Activated CD4-positive, alpha-beta T cell treated with anti-CD3 and anti-CD28 coated beads, Interleukin-10, Interleukin-2, amounts not matched to agents 100 ng/mL and 50 ng/mL, durations not matched to agents 16 hours and 8 hours (primary cell): ENCODE data around the gene FCGR1A.
"Not testable (repeated sequence)": the region's sequence is repeated elsewhere in the genome, so short reads cannot be mapped to it uniquely, and the experiment has no call there.

ENCODE experiments used
- DNase-seq: peaks from one replicate; pipeline ENCODE4 v3.0.0-alpha.2; 2020

FCGR1A gene

GRCh38 chr1:149778313-149778712, 4.2 kb upstream of the FCGR1A start:
- not testable (repeated sequence) for DNase-seq

GRCh38 chr1:149781413-149781984, 995 bp upstream of the FCGR1A start:
- peak; percentile 62 for DNase-seq

DNA sequence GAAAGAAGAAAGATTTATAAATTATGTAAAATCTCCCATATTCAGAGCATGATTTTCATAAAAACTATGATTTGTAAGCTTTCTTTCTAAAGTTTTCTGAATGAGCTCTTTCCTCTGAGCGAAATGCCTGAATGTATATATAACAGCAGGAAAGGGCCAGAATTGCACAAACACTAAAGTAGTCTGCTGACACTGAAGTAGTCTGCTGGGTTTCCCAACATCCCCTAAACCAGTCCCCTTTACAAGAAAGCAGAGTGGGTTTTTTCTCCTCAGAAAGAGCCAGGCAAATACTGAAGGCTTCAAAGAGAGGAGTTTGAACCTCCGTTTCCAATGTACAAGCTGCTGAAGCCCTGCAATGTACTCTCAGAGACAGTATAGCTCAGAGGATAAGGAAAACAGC, 795 bp downstream of the FCGR1A start:
- not testable (repeated sequence) for DNase-seq

GRCh38 chr1:149783868-149784267, 1.4 kb downstream of the FCGR1A start:
- DNase-seq: not testable (repeated sequence)

DNA sequence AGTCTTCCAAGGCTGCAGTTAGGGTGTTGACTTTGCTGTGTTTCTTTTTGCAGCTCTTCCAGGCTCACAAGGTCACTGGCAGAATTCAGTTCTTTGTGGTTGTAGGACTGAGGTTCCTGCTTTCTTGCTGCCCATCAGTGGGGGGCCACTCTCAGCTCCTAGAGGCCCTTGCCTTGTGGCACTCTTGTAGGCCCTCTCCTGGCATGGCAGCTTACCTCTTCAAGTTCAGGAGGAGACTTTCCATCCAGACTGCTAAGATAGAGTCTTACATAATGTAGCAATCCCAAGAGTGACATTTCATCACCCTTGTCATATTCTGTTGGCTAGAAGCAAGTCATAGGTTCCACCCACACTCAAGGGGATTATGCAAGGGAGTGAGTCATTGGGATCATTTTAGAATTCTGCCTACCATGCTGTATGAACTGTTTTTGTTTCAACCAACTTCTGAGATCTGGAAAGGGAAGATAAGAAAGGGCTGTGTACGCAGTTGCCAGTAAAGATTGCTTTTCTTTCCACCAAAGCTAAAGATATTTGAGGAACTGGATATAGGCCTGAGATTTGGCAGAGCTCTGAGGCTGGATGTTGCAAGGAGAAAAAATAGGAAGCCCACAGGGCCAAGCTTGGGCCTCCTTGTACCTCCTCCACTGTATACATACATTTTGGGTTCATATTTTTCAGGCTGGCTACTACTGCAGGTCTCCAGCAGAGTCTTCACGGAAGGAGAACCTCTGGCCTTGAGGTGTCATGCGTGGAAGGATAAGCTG, 5.4 kb downstream of the FCGR1A start:
- peak; percentile 6 for DNase-seq

DNA sequence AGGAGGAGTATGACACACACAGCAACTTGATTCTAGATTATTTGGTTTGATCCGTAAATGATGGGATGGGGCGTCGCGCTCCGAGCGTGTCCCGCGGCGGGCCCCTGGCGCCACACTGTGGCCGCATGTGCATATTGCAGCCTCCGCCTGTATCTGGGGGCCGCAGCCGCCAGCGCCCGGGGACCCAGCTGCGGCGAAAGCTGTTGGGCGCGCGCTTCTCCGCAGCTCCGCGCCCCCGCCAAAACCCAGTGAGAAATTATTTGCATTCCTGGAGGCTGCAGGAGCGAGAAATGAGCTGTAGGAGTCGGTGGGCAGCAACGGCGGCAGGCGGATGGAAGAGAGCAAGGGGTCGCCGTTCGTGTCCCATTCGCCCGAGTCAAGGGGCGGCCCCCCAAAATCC, 10.0 kb downstream of the FCGR1A start:
- peak; percentile 68 for DNase-seq

DNA sequence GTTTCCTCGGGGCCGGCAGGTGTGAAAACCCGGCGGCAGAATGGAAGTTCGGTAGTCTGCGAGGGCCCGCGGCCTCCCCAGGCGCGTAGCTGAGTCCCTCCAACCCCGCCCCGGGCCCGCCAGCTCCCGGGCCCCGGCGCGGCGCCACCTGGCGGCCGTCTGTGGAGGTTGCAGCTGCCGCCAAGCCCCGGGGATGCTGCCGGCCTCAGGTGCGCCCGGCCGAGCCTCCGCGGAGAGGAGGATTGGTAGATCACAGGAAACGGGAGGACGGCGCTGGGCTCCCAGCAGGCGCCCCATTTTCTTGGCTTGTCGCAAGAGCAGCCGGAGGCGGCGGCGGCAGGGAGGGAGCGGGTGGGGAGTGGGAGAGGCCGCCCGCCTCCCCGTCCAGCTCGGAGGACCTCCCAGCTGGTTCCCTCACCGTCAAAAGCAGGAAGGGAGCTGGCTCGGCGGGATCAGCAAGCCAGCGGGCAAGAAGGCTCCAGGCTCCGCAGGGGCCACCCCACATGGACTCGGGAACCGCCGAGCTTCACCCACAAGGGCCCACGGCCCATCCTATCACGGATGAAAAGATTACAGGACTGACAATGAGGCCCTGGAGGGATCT, 10.5 kb downstream of the FCGR1A start:
- DNase-seq: peak; percentile 85

GRCh38 chr1:149793885-149794284, 11.4 kb downstream of the FCGR1A start:
- DNase-seq: not testable (repeated sequence)

DNA sequence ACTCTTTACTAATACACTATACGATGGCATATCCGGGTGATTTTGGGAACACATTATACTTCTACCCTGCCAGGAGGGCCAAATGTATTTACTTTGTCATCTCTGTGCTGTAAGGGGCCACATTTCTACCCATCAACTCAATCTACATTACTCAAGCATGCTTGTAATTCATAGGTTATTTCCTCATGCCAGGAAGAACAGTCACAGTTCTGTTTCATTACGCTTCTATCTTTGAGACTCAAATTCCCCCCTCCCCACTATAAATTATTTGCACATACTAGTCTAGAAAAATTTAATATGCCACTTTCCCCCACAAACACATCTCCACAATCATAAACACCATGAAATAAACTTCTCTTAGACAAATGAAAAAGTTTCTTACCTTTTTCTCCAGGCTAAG, 19.1 kb downstream of the FCGR1A start:
- DNase-seq: not testable (repeated sequence)

DNA sequence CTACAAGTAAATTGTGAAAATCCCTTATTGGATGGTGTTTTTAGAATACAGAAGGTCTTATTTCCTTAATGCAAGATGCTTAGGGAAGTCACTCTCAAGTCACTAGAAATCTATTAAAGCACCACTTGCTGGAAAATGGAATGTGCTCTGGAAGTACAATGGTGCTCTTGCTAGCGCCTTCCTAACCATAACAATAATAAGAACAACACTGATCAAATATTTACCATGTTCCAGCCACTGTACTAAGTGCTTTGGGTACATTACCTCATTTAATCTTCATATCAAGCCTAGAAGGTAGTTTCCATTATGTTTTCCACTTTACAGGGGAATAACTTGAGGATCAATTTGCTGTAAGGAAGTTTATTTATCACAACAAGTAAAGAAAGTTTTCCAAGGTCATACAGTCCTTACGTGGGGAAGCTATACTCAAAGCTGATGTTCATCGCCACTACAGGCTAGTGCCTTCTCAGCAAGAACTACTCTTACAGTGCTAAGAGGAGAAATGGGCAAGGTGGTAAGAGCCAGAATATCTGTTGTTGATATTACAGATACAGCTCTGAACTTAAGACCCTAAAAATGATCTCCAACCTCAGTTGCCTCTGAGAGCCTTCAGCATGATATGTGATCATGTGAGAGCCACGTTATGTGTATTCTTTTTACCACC, 22.1 kb downstream of the FCGR1A start:
- not testable (repeated sequence) for DNase-seq

DNA sequence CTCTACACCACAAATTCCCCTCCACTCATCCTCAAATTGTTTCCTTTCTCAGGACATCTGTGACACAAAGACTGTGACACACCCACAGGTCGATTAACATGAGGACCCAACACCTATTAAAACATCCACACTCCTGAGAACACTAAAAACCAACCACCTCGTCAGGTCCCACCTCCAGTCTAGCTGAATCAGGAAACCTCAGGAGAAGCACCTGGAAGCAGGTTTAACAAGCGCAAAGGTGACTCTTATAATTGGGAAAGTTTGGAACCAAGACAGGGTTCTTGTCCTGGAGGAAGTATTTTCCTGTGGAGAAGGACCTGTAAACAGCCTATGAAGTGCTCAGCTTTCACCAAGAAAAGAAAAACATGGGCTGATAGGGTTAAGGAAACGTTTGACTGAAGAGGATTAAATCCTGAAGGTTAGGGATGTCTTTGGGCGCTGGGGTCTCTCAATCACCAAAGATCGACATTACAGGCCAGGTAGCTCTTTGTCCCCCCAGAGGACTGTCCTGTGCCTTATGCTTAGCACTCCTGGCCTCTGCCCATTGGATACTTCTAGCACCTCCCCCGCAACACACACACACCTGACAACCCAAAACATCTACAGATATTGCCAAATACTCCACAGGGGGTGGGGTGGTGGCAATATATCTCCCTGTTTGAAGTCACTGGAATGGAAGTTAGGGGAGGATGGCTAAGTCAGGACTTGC, 28.4 kb downstream of the FCGR1A start:
- peak; percentile 36 for DNase-seq

DNA sequence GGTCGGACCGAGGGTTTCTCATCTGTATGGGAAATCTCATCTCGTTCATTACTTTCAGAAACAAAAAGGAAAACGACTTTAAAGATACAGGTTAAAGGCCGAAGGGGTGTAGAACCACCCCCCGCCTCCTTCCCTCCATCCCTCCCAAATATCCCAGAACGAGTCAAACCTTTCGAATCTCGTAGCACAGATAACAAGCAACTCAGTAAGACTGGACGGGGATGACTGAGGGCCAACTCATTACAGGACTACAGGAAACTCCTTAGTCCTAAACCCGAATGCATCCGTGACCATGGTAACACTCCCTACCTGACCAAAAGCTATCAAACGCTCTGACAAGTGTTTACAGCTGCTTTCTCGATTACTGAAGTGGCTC, 29.0 kb downstream of the FCGR1A start:
- DNase-seq: peak; percentile 78

DNA sequence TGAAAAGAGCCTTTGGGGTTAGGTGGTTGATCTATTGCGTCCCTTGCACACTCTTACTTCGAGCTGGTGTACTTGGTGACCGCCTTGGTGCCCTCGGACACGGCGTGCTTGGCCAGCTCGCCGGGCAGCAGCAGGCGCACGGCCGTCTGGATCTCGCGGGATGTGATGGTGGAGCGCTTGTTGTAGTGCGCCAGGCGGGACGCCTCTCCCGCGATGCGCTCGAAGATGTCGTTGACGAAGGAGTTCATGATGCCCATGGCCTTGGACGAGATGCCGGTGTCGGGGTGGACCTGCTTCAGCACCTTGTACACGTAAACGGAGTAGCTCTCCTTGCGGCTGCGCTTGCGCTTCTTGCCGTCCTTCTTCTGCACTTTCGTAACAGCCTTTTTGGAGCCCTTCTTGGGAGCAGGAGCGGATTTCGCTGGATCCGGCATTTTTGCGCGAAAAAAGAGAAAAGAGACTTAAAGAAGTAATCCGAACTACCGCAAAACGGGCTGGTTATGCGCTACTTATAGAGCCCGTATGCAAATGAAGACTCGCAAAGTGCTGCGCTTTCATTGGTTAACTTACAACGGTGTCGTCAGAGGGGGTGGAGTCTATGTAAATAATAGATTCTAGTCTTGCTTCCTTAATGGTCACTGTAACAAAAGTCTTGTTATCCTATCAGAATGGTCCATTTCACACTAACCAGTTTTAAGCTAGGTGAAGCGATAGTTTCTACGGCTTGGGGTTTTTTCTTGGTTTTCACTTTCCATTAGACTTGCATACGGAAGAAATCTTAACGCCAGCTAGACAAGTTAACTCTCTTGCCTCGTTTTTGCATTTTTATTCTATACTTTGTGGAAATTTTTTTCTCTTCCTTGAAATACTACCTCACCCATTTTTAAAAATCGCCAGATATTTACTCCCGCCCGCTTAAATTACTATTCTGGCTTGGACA, 29.7 kb downstream of the FCGR1A start:
- peak; percentile 93 for DNase-seq

DNA sequence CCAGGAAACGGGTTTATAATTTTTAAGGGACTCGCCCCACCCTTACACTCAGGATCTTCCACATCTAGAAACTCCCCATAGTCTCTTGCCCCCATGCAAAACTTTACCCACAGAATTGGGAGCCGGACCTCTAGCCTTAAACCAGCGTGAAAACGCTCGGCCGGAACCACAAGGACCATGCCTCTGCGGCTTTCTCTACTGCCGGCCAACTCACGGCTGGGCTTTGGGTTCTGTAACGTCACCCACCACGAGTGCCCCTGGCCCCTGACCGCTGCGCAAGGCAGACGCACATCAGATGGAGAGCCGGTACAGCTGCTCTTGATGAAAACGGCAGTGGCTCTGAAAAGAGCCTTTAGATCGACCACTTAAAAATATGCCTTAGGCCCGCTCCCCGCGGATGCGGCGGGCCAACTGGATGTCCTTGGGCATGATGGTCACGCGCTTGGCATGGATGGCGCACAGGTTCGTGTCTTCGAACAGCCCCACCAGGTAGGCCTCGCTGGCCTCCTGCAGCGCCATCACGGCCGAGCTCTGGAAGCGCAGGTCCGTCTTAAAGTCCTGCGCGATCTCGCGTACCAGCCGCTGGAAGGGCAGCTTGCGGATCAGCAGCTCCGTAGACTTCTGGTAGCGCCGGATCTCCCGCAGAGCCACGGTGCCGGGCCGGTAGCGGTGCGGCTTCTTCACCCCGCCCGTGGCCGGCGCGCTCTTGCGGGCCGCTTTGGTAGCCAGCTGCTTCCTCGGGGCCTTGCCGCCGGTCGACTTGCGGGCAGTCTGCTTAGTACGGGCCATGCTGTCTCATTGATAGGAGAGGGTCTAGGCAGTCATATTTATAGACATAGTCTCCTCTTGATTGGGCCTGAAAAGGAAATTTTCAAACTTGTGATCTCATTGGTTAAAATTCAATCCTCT, 30.7 kb downstream of the FCGR1A start:
- DNase-seq: peak; percentile 88

- DNase-seq: not testable (repeated sequence)
Observed at GRCh38 chr1:149820387-149820786, 37.9 kb downstream of the FCGR1A start.

DNA sequence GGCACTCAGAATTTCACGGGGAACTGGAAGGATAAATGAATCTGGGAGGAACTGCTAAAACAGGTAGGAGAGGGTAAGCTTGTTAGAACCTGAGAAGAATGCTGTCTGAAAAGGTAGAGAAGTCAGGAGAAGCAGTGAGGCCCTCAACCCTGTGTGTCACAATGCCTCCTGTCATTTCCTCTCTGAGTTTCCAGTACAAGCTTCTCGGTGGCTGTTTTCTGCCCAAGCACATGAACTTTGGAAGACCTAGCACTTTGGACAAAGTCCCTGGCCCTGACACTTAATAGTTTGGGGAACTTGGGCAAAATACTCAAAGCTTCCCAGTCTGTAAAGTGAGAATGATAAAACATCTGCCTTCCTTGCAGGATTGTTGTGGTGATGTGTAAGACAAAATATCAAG, 44.1 kb downstream of the FCGR1A start:
- not testable (repeated sequence) for DNase-seq

DNA sequence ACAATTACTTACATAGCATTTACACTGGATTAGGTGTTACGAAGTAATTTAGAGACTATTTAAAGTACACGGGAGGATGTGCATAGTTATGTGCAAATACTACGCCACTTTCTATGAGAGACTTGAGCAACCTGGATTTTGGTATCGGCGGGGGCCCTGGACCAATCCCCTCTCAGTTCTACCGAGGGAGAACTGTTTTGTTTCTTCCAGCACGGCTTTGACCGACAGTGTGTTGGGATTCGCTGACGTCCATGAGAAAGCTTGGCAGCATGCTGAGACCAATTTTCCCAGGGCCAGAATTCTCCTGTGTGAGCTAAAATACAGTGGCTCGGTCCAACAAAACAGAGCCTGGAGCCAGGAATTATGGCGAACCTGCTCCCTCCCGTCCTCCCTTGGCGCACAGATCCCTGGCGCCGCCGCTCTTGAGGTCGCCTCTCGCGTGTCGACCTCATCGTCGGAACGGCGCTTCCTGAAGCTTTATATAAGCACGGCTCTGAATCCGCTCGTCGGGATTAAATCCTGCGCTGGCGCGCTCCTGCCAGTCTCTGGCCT, 49.3 kb downstream of the FCGR1A start:
- not testable (repeated sequence) for DNase-seq

- DNase-seq: not testable (repeated sequence)
Observed at GRCh38 chr1:149832316-149833126, 50.0 kb downstream of the FCGR1A start.

GRCh38 chr1:149833144-149833543, 50.6 kb downstream of the FCGR1A start:
- not testable (repeated sequence) for DNase-seq
